Ascending aorta (tissue), 2 donors: ENCODE data around the gene DECR2. TPM values are rescaled to one million over a fixed set of nuclear protein-coding genes. Genes with fewer than 3 reads are reported as not detected.

ENCODE experiments used
- DNase-seq, 2 donors: peaks; one replicate each; pipeline ENCODE4 v3.0.0-alpha.2; 2019; ENCODE audit warnings: low spot score in 2 of 2
- H3K27ac ChIP-seq, 2 donors: fragments of 200-600 bp; sonication (generic); one replicate each; pipeline ENCODE4 v1.5.1; 2016 to 2017; ENCODE audit warnings: mild to moderate bottlenecking in 1 of 2
- H3K27me3 ChIP-seq: fragments of 200-600 bp; sonication (generic); one replicate; pipeline ENCODE4 v1.5.1; 2017
- H3K36me3 ChIP-seq, 2 donors: fragments of 200-600 bp; sonication (generic); one replicate each; pipeline ENCODE4 v1.5.1; 2016
- H3K4me1 ChIP-seq, 2 donors: fragments of 200-600 bp; sonication (generic); one replicate each; pipeline ENCODE4 v1.5.1; 2016 to 2017; ENCODE audit warnings: mild to moderate bottlenecking in 1 of 2
- H3K4me3 ChIP-seq, 2 donors: fragments of 200-600 bp; sonication (generic); one replicate each; pipeline ENCODE4 v1.5.1; 2016 to 2017; ENCODE audit warnings: mild to moderate bottlenecking in 1 of 2
- H3K9me3 ChIP-seq, 2 donors: fragments of 200-600 bp; sonication (generic); one replicate each; pipeline ENCODE4 v1.5.1; 2016
- intact Hi-C: fragments of 100-400 bp; cut with DNase I; formaldehyde crosslinking; loops from one replicate; pipeline ENCODE4 v1.15.1; 2023
- total RNA-seq: library from RNA; depleted of rRNA; stranded (reverse); fragments of >200 nt; gene quantifications from one replicate; pipeline ENCODE4 v1.1.0, GENCODE V29; 2016
- TF ChIP-seq, protein P1 (sequence below), 3 experiments: fragments of 200-600 bp in 2 of 3; fragments of 450-650 bp in 1 of 3; sonication (generic) in 2 of 3; IDR thresholded peaks; one replicate each; pipeline ENCODE4 v1.5.1; 2016 to 2019; ENCODE audit warnings: antibody characterized with exemption in 3 of 3, mild to moderate bottlenecking in 1 of 3, moderate library complexity in 1 of 3

The DECR2 gene
- total RNA-seq, 1 donor from 2014 or later = 44.0 TPM

DNA sequence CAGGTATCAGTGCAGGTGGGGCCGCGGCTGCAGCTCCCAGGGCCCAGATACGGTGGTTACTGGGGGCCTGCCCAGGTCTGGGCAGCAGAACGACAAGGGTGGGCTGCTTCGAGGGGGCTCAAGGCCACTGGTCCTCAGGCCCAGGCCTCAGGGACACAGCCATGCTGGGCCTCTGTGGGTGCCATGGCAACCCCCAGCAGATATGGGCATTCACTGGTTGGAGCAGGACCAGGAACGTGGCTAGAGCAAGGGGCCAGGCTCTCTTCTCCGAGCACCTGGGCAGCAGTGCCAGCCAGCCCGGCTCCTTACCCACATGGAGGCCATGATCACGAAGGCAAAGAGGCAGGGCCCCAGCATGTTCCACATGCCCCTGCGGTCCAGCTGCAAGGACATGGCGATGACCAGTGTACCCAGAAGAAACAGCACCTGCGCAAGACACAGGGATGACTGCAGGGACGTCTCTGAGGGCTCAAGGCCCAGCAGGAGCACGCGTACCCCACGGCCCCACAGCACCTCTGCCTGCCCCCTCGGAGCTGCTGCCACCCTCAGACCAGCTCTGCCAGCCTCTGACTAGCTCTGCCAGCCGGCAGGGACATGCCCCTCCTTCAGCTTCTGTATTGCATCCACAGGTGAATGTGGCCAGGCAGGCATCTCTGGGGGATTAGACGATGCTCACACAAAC, 29.2 kb upstream of the DECR2 start:
- Histone ChIP-seq H3K4me1 (peaks cover 8 to 12% of the 10 kb centered on the region in 2 donors), H3K9me3 (no peaks in the 10 kb centered on the region), H3K27me3 (no peaks in the 10 kb centered on the region), H3K4me3 (no peak overlapping the region), H3K27ac (no peak overlapping the region), H3K36me3 (peaks cover 63 to 68% of the 10 kb centered on the region in 2 donors)
- TF ChIP-seq, protein P1, sequence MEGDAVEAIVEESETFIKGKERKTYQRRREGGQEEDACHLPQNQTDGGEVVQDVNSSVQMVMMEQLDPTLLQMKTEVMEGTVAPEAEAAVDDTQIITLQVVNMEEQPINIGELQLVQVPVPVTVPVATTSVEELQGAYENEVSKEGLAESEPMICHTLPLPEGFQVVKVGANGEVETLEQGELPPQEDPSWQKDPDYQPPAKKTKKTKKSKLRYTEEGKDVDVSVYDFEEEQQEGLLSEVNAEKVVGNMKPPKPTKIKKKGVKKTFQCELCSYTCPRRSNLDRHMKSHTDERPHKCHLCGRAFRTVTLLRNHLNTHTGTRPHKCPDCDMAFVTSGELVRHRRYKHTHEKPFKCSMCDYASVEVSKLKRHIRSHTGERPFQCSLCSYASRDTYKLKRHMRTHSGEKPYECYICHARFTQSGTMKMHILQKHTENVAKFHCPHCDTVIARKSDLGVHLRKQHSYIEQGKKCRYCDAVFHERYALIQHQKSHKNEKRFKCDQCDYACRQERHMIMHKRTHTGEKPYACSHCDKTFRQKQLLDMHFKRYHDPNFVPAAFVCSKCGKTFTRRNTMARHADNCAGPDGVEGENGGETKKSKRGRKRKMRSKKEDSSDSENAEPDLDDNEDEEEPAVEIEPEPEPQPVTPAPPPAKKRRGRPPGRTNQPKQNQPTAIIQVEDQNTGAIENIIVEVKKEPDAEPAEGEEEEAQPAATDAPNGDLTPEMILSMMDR (IDR thresholded peaks at IDR 0.05) = no peak
- DNase-seq = no peak
- intact Hi-C loops = no loop called here

DNA sequence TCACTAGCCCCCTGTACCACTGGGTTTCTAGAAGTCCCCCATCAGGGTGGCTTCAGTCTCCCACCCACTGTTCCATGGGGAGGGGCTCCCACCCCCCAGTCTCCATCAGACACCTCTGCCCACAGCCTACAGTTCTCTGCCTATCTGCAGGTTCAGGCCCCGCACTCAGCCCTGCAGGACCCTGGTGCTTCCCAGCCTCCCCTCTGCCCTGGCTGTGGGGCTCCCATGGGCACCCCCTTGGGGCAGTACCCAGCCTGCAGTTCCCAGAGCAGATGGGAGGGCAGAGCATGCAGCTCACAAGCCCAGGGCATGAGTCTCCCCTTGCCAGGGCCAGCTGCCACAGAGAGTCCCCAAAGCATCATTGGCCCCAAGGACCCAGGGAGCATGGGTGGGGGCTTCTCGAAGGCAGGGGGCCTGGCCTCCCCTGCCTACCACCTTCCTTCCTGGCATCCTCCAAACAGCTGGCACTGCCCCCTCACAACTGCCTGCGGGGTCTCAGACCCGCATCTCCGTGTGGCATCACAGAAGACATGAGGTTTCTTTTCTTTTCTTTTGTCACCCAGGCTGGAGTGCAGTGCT, 28.6 kb upstream of the DECR2 start:
- peaks cover 59 to 62% of the 10 kb centered on the region in 2 donors for H3K36me3 ChIP-seq
- H3K9me3 ChIP-seq = no peaks in the 10 kb centered on the region
- no peak for DNase-seq

DNA sequence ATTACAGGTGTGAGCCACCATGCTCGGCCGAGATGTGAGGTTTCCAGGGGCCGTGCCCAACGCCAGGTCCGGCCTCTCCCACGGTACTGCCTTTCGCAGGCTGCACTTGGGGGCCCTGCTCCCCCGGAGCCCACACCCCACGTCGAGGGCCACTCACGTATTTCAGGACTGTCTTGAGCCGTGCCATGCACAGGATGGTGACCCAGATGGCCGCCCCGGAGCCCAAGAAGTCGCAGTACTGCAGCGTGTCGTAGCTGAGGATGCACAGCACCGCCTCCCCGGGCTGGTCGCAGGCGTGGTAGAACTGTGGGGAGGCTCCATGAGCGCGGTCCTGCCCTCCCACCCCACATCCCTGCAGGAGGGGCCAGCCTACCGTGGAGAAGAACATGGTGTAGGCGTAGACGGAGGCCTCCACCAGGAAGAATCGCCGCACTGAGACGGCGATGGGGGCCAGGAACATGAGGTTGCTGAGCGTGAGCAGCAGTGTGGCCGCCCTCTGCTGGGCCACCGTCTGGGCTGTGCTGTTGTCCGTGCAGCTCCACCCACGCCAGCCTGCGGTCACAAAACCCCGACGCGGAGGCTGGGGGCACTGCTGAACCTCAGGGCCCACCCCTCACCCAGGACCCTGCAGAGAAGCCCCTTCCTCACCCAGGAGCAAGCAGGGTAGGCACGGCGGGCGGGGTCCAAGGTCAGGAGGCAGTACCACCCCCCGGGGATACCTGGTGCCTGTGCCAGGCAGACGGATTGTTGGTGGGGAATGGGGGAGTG, 27.7 kb upstream of the DECR2 start:
- Histone ChIP-seq H3K27ac (no peak overlapping the region), H3K36me3 (peaks cover 49 to 53% of the 10 kb centered on the region in 2 donors), H3K4me3 (no peak overlapping the region), H3K27me3 (no peaks in the 10 kb centered on the region), H3K9me3 (no peaks in the 10 kb centered on the region), H3K4me1 (peaks cover 8 to 12% of the 10 kb centered on the region in 2 donors)
- TF ChIP-seq, protein P1 (IDR thresholded peaks at IDR 0.05) = no peak
- no peak for DNase-seq
- intact Hi-C loops = no loop called here

More for the DNA sequence above, 28.6 kb upstream of the DECR2 start:
- intact Hi-C loops = no loop called here
- H3K4me1 ChIP-seq = peaks cover 8 to 12% of the 10 kb centered on the region in 2 donors
- H3K27me3 ChIP-seq = no peaks in the 10 kb centered on the region
- TF ChIP-seq, protein P1 (IDR thresholded peaks at IDR 0.05) = no peak
- no peak overlapping the region for H3K4me3 ChIP-seq
- H3K27ac ChIP-seq = no peak overlapping the region

GRCh38 chr16:374616-374926, 27.1 kb upstream of the DECR2 start:
- Histone ChIP-seq H3K4me3 (no peak overlapping the region), H3K9me3 (no peaks in the 10 kb centered on the region), H3K27ac (no peak overlapping the region), H3K36me3 (peaks cover 49 to 53% of the 10 kb centered on the region in 2 donors), H3K27me3 (no peaks in the 10 kb centered on the region), H3K4me1 (peaks cover 8 to 10% of the 10 kb centered on the region in 2 donors)
- intact Hi-C loops = no loop called here
- DNase-seq = no peak
- TF ChIP-seq, protein P1 (IDR thresholded peaks at IDR 0.05) = no peak

DNA sequence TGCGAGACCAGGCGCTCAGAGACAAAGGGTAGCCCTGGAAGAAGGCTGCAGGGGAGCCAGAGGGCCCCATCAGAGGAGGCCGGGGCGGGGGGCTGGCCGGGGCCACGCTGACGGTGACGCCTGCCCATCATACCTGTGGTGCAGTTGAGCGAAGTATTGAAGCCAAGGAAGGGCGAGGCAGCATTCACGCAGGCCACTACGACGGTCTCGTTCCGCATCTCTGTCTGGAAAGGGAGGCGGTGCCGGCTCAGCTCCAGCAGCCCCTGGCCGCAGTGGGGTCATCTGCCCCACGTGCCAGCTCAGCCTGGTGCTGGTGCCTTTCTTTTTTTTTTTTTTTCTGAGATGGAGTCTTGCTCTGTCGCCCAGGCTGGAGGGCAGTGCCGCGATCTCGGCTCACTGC, 26.5 kb upstream of the DECR2 start:
- H3K27me3 ChIP-seq = no peaks in the 10 kb centered on the region
- TF ChIP-seq, protein P1 (IDR thresholded peaks at IDR 0.05) = no peak
- no peak overlapping the region for H3K27ac ChIP-seq
- intact Hi-C loops = no loop called here
- H3K4me3 ChIP-seq = no peak overlapping the region
- H3K4me1 ChIP-seq = peaks cover 3 to 6% of the 10 kb centered on the region in 2 donors
- no peak for DNase-seq
- H3K9me3 ChIP-seq = no peaks in the 10 kb centered on the region
- H3K36me3 ChIP-seq = peaks cover 49 to 53% of the 10 kb centered on the region in 2 donors
